Breast epithelium (tissue), 3 donors: ENCODE data around the gene RNF166.

ENCODE experiments used
- POLR2A ChIP-seq: fragments of 450-650 bp; IDR thresholded peaks from one replicate; pipeline ENCODE4 v1.6.1; 2016; ENCODE audit warnings: antibody characterized with exemption, mild to moderate bottlenecking, moderate library complexity
- POLR2AphosphoS5 ChIP-seq, 3 donors: sonication (generic); formaldehyde crosslinking; IDR thresholded peaks; one replicate each; pipeline ENCODE4 v1.6.1; 2017; ENCODE audit warnings: antibody characterized with exemption in 3 of 3
- TF ChIP-seq, protein P1 (sequence below), 3 donors: fragments of 450-650 bp; IDR thresholded peaks; one replicate each; pipeline ENCODE4 v1.5.1; 2016 to 2017; ENCODE audit warnings: antibody characterized with exemption in 3 of 3, mild to moderate bottlenecking in 3 of 3, moderate library complexity in 3 of 3

DNA sequence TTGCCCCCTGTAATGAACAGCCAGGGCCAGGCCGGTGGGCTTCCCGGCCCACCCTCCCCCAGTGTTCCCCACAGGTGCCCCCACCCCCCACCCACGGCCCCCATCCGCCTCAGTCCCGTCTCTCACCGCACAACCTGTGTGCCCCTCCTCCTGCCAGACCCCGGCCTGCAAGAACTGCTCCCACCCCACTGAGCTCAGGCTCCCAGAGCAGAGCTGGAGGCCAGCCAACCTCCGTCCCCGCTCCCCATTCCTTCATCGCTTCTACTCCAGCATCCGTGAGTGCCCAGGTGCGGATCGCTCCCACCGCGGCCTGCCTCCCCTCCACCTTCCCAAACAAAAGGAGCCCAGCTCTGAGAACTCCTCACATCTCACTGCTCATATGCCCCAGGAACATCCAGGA is 47.5 kb downstream of the RNF166 start:
- TF ChIP-seq POLR2AphosphoS5 (IDR thresholded peaks at IDR 0.05) (no peak), POLR2A (no peak)
- TF ChIP-seq, protein P1, sequence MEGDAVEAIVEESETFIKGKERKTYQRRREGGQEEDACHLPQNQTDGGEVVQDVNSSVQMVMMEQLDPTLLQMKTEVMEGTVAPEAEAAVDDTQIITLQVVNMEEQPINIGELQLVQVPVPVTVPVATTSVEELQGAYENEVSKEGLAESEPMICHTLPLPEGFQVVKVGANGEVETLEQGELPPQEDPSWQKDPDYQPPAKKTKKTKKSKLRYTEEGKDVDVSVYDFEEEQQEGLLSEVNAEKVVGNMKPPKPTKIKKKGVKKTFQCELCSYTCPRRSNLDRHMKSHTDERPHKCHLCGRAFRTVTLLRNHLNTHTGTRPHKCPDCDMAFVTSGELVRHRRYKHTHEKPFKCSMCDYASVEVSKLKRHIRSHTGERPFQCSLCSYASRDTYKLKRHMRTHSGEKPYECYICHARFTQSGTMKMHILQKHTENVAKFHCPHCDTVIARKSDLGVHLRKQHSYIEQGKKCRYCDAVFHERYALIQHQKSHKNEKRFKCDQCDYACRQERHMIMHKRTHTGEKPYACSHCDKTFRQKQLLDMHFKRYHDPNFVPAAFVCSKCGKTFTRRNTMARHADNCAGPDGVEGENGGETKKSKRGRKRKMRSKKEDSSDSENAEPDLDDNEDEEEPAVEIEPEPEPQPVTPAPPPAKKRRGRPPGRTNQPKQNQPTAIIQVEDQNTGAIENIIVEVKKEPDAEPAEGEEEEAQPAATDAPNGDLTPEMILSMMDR (IDR thresholded peaks at IDR 0.05) = no peak
